H1 (cell line): ENCODE data around the gene MAGI2. TPM values are rescaled to one million over a fixed set of nuclear protein-coding genes. Genes with fewer than 3 reads are reported as not detected.

Source experiments
- CTCF ChIA-PET: fragments of 300-600 bp; sonication (Branson Sonifier 250); formaldehyde crosslinking; loops from one replicate; lab custom pipeline; 2021; ENCODE audit not compliant: partially characterized antibody; lab: Charles Lee
- POLR2A ChIA-PET: fragments of 300-600 bp; sonication (Branson Sonifier 250); formaldehyde crosslinking; loops from one replicate; lab custom pipeline; 2021; ENCODE audit warnings: inconsistent platforms; ENCODE audit not compliant: partially characterized antibody; lab: Charles Lee
- DNase-seq, 2 experiments: peaks; one replicate each; pipeline versions ENCODE4 v3.0.0 to v3.0.0-alpha.2; 2010 to 2022; ENCODE audit warnings: low spot score in 2 of 2, low read depth in 1 of 2, mixed read lengths in 1 of 2
- FAIRE-seq: peaks from 2 replicates; lab custom pipeline; 2011; peaks lifted over from hg19 to GRCh38; lab: Jason Lieb, UNC
- H2AFZ ChIP-seq: 2 replicates; pipeline ENCODE4 v1.8.1; 2012; ENCODE audit warnings: low read length, inconsistent platforms
- H2AK5ac ChIP-seq: 2 replicates; pipeline ENCODE4 v1.6.1; 2013; ENCODE audit warnings: low read depth, low read length
- H2BK120ac ChIP-seq: replicated peaks from 2 replicates; pipeline ENCODE3; 2013; ENCODE audit warnings: low read depth, low read length, inconsistent platforms
- H2BK12ac ChIP-seq: 2 replicates; pipeline ENCODE4 v1.6.1; 2013; ENCODE audit warnings: low read depth, low read length
- H2BK15ac ChIP-seq: 2 replicates; pipeline ENCODE4 v1.6.1; 2013; ENCODE audit warnings: low read length
- H2BK20ac ChIP-seq: 2 replicates; pipeline ENCODE4 v1.6.1; 2013; ENCODE audit warnings: low read length
- H2BK5ac ChIP-seq: 2 replicates; pipeline ENCODE4 v1.6.1; 2013; ENCODE audit warnings: low read depth, low read length
- H3K14ac ChIP-seq: 2 replicates; pipeline ENCODE4 v1.6.1; 2013; ENCODE audit warnings: inconsistent platforms; ENCODE audit not compliant: insufficient read length
- H3K18ac ChIP-seq: 2 replicates; pipeline ENCODE4 v1.6.1; 2013; ENCODE audit warnings: low read length; ENCODE audit errors: extremely low read depth
- H3K23ac ChIP-seq: 2 replicates; pipeline ENCODE4 v1.6.1; 2013; ENCODE audit warnings: inconsistent platforms; ENCODE audit not compliant: insufficient read length
- H3K23me2 ChIP-seq: 2 replicates; pipeline ENCODE4 v1.6.1; 2013; ENCODE audit warnings: low read depth, low read length
- H3K27ac ChIP-seq: 2 replicates; pipeline ENCODE4 v1.6.1; 2011; ENCODE audit warnings: low read depth, low read length, inconsistent platforms
- H3K27me3 ChIP-seq, 4 experiments: replicated peaks in 1 of 4; 1 replicate in 1 of 4; 2 replicates in 3 of 4; pipeline versions ENCODE4 v1.6.1 to v1.8.1; 2011 to 2013; ENCODE audit warnings: low read length in 3 of 4, mild to moderate bottlenecking in 3 of 4, inconsistent platforms in 2 of 4, mixed read lengths in 2 of 4, moderate library complexity in 1 of 4; ENCODE audit not compliant: control insufficient read depth in 3 of 4, insufficient read depth in 3 of 4; ENCODE audit errors: extremely low read depth in 1 of 4
- H3K36me3 ChIP-seq, 4 experiments: 2 replicates each; pipeline versions ENCODE4 v1.6.1 to v1.8.1; 2011 to 2013; ENCODE audit warnings: mild to moderate bottlenecking in 4 of 4, low read length in 3 of 4, moderate library complexity in 2 of 4, control low read depth in 1 of 4, inconsistent platforms in 1 of 4; ENCODE audit not compliant: insufficient read depth in 4 of 4, control insufficient read depth in 2 of 4
- H3K4ac ChIP-seq: replicated peaks from 2 replicates; pipeline ENCODE3; 2013; ENCODE audit warnings: low read length, low read depth, mixed read lengths, inconsistent platforms; ENCODE audit not compliant: insufficient read length
- H3K4me1 ChIP-seq, 4 experiments: replicated peaks in 1 of 4; 1 replicate in 1 of 4; 2 replicates in 3 of 4; pipeline versions ENCODE4 v1.6.1 to v1.8.1; 2011 to 2013; ENCODE audit warnings: low read length in 3 of 4, inconsistent platforms in 2 of 4, mixed read lengths in 1 of 4; ENCODE audit not compliant: insufficient read depth in 4 of 4, control insufficient read depth in 3 of 4
- H3K4me2 ChIP-seq, 2 experiments: 2 replicates each; pipeline versions ENCODE4 v1.6.1 to v1.8.1; 2011 to 2013; ENCODE audit warnings: low read depth in 2 of 2, low read length in 2 of 2, control low read depth in 1 of 2, inconsistent platforms in 1 of 2, mild to moderate bottlenecking in 1 of 2; ENCODE audit not compliant: insufficient read depth in 1 of 2
- H3K4me3 ChIP-seq, 4 experiments: fragments of 200-600, 300-600 bp in 1 of 4; sonication (generic), shearing (Covaris generic), sonication (Bioruptor Twin) in 1 of 4; 2 replicates each; pipeline versions ENCODE4 v1.5.1 to v1.8.1; 2011 to 2016; ENCODE audit warnings: low read length in 4 of 4, low read depth in 3 of 4, control low read depth in 2 of 4, inconsistent platforms in 2 of 4, mild to moderate bottlenecking in 2 of 4, mixed read lengths in 1 of 4, moderate library complexity in 1 of 4; ENCODE audit not compliant: insufficient read depth in 2 of 4; ENCODE audit errors: extremely low read depth in 1 of 4
- H3K56ac ChIP-seq: replicated peaks from 2 replicates; pipeline ENCODE3; 2013; ENCODE audit warnings: low read depth, mild to moderate bottlenecking, mixed read lengths, low read length, inconsistent platforms; ENCODE audit not compliant: insufficient read length
- H3K79me1 ChIP-seq: 2 replicates; pipeline ENCODE4 v1.6.1; 2013; ENCODE audit warnings: low read depth, low read length, control low read depth
- H3K79me2 ChIP-seq, 2 experiments: 2 replicates each; pipeline versions ENCODE4 v1.6.1 to v1.8.1; 2012 to 2013; ENCODE audit warnings: low read length in 2 of 2, mild to moderate bottlenecking in 2 of 2, inconsistent platforms in 1 of 2; ENCODE audit not compliant: insufficient read depth in 2 of 2, control insufficient read depth in 1 of 2
- H3K9ac ChIP-seq, 4 experiments: replicated peaks in 1 of 4; 1 replicate in 1 of 4; 2 replicates in 3 of 4; pipeline versions ENCODE4 v1.6.1 to v1.8.1; 2011 to 2013; ENCODE audit warnings: low read depth in 3 of 4, low read length in 3 of 4, control low read depth in 2 of 4, mild to moderate bottlenecking in 2 of 4, moderate library complexity in 2 of 4, inconsistent platforms in 1 of 4; ENCODE audit errors: extremely low read depth in 1 of 4
- H3K9me3 ChIP-seq, 2 experiments: 2 replicates each; pipeline versions ENCODE4 v1.6.1 to v1.8.1; 2012 to 2013; ENCODE audit warnings: mild to moderate bottlenecking in 2 of 2, moderate library complexity in 2 of 2, control low read depth in 1 of 2, inconsistent platforms in 1 of 2, low read depth in 1 of 2, low read length in 1 of 2, mixed read lengths in 1 of 2; ENCODE audit not compliant: insufficient read depth in 2 of 2
- H4K20me1 ChIP-seq, 2 experiments: replicated peaks in 1 of 2; 2 replicates each; pipeline versions ENCODE3 to v1.8.1; 2011 to 2013; ENCODE audit warnings: inconsistent platforms in 2 of 2, low read length in 2 of 2, mild to moderate bottlenecking in 1 of 2; ENCODE audit not compliant: insufficient read depth in 2 of 2, control insufficient read depth in 1 of 2
- H4K5ac ChIP-seq: 2 replicates; pipeline ENCODE4 v1.6.1; 2013; ENCODE audit warnings: low read length, low read depth, mixed read lengths, inconsistent platforms; ENCODE audit not compliant: insufficient read length
- H4K8ac ChIP-seq: 2 replicates; pipeline ENCODE4 v1.8.0; 2013; ENCODE audit warnings: mild to moderate bottlenecking, moderate library complexity, low read length, inconsistent platforms; ENCODE audit not compliant: insufficient read depth; ENCODE audit errors: extremely low read depth
- H4K91ac ChIP-seq: replicated peaks from 2 replicates; pipeline ENCODE3; 2013; ENCODE audit warnings: low read length, mixed read lengths, inconsistent platforms; ENCODE audit not compliant: insufficient read length
- EP300 ChIP-seq, 2 experiments: IDR thresholded peaks; 1 replicate in 1 of 2; 2 replicates in 1 of 2; pipeline ENCODE4 v1.6.1; 2011 to 2012; ENCODE audit warnings: low read depth in 2 of 2, low read length in 2 of 2, mild to moderate bottlenecking in 2 of 2, borderline replicate concordance in 1 of 2, inconsistent platforms in 1 of 2, moderate library complexity in 1 of 2
- KDM4A ChIP-seq: IDR thresholded peaks from one replicate; pipeline ENCODE4 v1.7.1; 2012; ENCODE audit warnings: low read depth, mild to moderate bottlenecking, moderate library complexity, low read length, inconsistent platforms; ENCODE audit not compliant: severe bottlenecking
- POLR2AphosphoS5 ChIP-seq: IDR thresholded peaks from 2 replicates; pipeline ENCODE4 v1.6.1; 2011; ENCODE audit warnings: low read depth, low read length
- POU5F1 ChIP-seq: IDR thresholded peaks from 2 replicates; pipeline ENCODE4 v1.6.1; 2011; ENCODE audit warnings: low read depth, mild to moderate bottlenecking, low read length, moderate library complexity
- RBBP5 ChIP-seq: IDR thresholded peaks from 2 replicates; pipeline ENCODE4 v1.7.1; 2012; ENCODE audit warnings: low read depth, mild to moderate bottlenecking, inconsistent platforms, low read length, moderate library complexity, borderline replicate concordance
- RFX5 ChIP-seq: IDR thresholded peaks from 2 replicates; pipeline ENCODE4 v1.6.1; 2011; ENCODE audit warnings: low read depth, low read length, improper control_type of control experiment, borderline replicate concordance
- SAP30 ChIP-seq: fragments of 300-600 bp; sonication (generic); IDR thresholded peaks from 2 replicates; pipeline ENCODE4 v1.7.1; 2012; ENCODE audit warnings: low read length, moderate library complexity, mild to moderate bottlenecking, inconsistent platforms; ENCODE audit not compliant: insufficient read depth, insufficient replicate concordance
- SP4 ChIP-seq: IDR thresholded peaks from 2 replicates; pipeline ENCODE4 v1.6.1; 2012; ENCODE audit warnings: low read length, inconsistent platforms
- TAF1 ChIP-seq: IDR thresholded peaks from 2 replicates; pipeline ENCODE4 v1.6.1; 2011; ENCODE audit warnings: mild to moderate bottlenecking, low read depth, low read length
- TAF7 ChIP-seq: optimal IDR thresholded peaks from 2 replicates; pipeline ENCODE3; 2011; ENCODE audit warnings: low read depth, mild to moderate bottlenecking, inconsistent platforms, low read length, moderate library complexity, borderline replicate concordance
- polyA plus RNA-seq, 7 experiments: library from polyadenylated mRNA; depleted of rRNA in 3 of 7; stranded (reverse) in 5 of 7; unstranded in 2 of 7; fragments of >200 nt in 5 of 7; fragments of 200-250 nt in 2 of 7; gene quantifications; 1 replicate in 5 of 7; 2 replicates in 1 of 7; 4 replicates in 1 of 7; pipeline versions ENCODE4 v1.2.1 to v1.2.3, GENCODE V29; 2011 to 2013; ENCODE audit warnings: missing spikeins in 2 of 7, mixed read lengths in 2 of 7
- total RNA-seq: library from RNA; stranded (reverse); fragmentation: NEBNext Ultra II Directional; extraction: Animal tissue kit (Norgen Biotek cat#: 25700); gene quantifications from 2 replicates; pipeline ENCODE4 v1.2.1, GENCODE V29; 2021
- TF ChIP-seq, protein P1 (sequence below): IDR thresholded peaks from 2 replicates; pipeline ENCODE4 v1.6.1; 2011; ENCODE audit warnings: low read length, improper control_type of control experiment

Gene MAGI2
- total and polyA plus RNA-seq, 2 of the 8 experiments (the other 6 are each of a cell fraction or from before 2014, with no cell fraction given), result 6.0 to 27.3 TPM

DNA sequence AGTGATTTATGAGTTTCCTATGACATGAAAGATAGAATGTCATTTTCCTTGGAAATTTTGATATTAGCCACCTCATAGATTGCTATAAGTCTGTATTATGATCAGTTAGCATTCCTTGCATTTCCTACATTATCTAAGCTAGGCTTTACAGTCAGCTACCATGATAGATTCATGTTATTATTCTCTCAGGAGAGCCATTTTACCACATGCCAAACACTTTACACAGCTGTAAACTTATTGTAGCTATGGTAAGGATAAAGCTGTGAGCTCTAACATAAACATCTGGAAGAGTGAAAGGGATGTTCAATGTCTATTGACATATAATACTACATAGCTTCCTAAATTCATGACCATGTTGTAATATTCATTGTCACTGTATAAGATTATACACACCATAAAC is 1046.9 kb downstream of the MAGI2 start:
- Histone ChIP-seq H3K18ac (no peak overlapping the region), H3K14ac (no peak overlapping the region), H2BK120ac (no peak overlapping the region), H3K27ac (no peak overlapping the region), H3K4ac (no peak overlapping the region), H2BK20ac (no peak overlapping the region), H2BK12ac (no peak overlapping the region), H2AFZ (no peak overlapping the region), H3K4me3 (no peak overlapping the region), H2BK15ac (no peak overlapping the region), H2AK5ac (no peak overlapping the region), H4K8ac (no peak overlapping the region), H3K4me1 (peaks cover 4 to 13% (median 6%) of the 10 kb centered on the region in 4 experiments), H2BK5ac (no peak overlapping the region), H3K79me2 (no peaks in the 10 kb centered on the region), H3K4me2 (no peak overlapping the region), H3K23ac (no peak overlapping the region), H3K23me2 (0 out of 2 replicates have a peak, but pooled peaks cover 3% of the 10 kb centered on the region), H4K5ac (no peak overlapping the region), H3K27me3 (peaks cover 0 to 1% (median 0%) of the 10 kb centered on the region in 4 experiments; a peak in 1 of 7 replicates), H3K9me3 (no peaks in the 10 kb centered on the region), H3K9ac (no peak overlapping the region), H3K56ac (no peak overlapping the region), H4K20me1 (peaks cover 0 to 3% of the 10 kb centered on the region in 2 experiments), H3K36me3 (no peaks in the 10 kb centered on the region), H3K79me1 (no peaks in the 10 kb centered on the region), H4K91ac (no peak overlapping the region)
- ChIA-PET CTCF (interaction anchor here (0.7 to 1.1 kb wide), 2 partner anchors 11 to 16 kb away, joined by 3 read pairs; no protein-coding TSS in a partner anchor), POLR2A (interaction anchor here (1.5 kb wide), 1 partner anchor 11 kb away, joined by 3 read pairs; no protein-coding TSS in a partner anchor)
- TF ChIP-seq TAF1, result no peak
- no peak for TF ChIP-seq SP4
- no peak for TF ChIP-seq KDM4A
- TF ChIP-seq POU5F1, result no peak
- TF ChIP-seq SAP30, result no peak
- no peak for TF ChIP-seq RFX5
- no peak for TF ChIP-seq POLR2AphosphoS5
- TF ChIP-seq EP300 (IDR thresholded peaks at IDR 0.05; ENCODE audit: borderline replicate concordance in 1 of 2, low read depth in 2 of 2, low read length in 2 of 2), result no peak
- TF ChIP-seq, protein P1, sequence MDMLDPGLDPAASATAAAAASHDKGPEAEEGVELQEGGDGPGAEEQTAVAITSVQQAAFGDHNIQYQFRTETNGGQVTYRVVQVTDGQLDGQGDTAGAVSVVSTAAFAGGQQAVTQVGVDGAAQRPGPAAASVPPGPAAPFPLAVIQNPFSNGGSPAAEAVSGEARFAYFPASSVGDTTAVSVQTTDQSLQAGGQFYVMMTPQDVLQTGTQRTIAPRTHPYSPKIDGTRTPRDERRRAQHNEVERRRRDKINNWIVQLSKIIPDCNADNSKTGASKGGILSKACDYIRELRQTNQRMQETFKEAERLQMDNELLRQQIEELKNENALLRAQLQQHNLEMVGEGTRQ, result no peak
- no peak for TF ChIP-seq TAF7
- no peak for TF ChIP-seq RBBP5
- FAIRE-seq (no peak), DNase-seq (no peak)
